WTC11 (cell line): ENCODE measurements around the gene ERLEC1. TPM values are rescaled to one million over a fixed set of nuclear protein-coding genes. Genes with fewer than 3 reads are reported as not detected.
A peak's percentile ranks its signal among the peaks of the same experiment; 100 is the strongest.

ENCODE experiments used
- ATF1 ChIP-seq: sonication (generic); formaldehyde crosslinking; IDR thresholded peaks from 2 replicates; pipeline ENCODE4 v1.8.1; 2023; ENCODE audit warnings: mild to moderate bottlenecking, moderate library complexity, missing genetic modification reagents
- CREM ChIP-seq: sonication (generic); formaldehyde crosslinking; IDR thresholded peaks from 2 replicates; pipeline ENCODE4 v1.8.1; 2022; ENCODE audit warnings: mild to moderate bottlenecking, missing genetic modification reagents, moderate library complexity
- E2F1 ChIP-seq: sonication (generic); formaldehyde crosslinking; IDR thresholded peaks from 2 replicates; pipeline ENCODE4 v1.8.0; 2022; ENCODE audit warnings: mild to moderate bottlenecking, missing genetic modification reagents
- ESRRA ChIP-seq: sonication (generic); formaldehyde crosslinking; IDR thresholded peaks from 2 replicates; pipeline ENCODE4 v1.8.1; 2022; ENCODE audit warnings: mild to moderate bottlenecking, missing genetic modification reagents, borderline replicate concordance
- FOXP1 ChIP-seq: sonication (generic); formaldehyde crosslinking; IDR thresholded peaks from 2 replicates; pipeline ENCODE4 v1.8.0; 2022; ENCODE audit warnings: missing genetic modification reagents, mild to moderate bottlenecking, moderate library complexity, borderline replicate concordance
- HMGA2 ChIP-seq: fragments of 250-450 bp; sonication (Bioruptor Pico); IDR thresholded peaks from 2 replicates; pipeline ENCODE4 v1.4.0; 2021; ENCODE audit warnings: mild to moderate bottlenecking, moderate library complexity
- IRF2 ChIP-seq: sonication (generic); formaldehyde crosslinking; IDR thresholded peaks from 2 replicates; pipeline ENCODE4 v1.8.0; 2022; ENCODE audit warnings: low read depth, missing genetic modification reagents, borderline replicate concordance
- MYBL2 ChIP-seq: sonication (generic); formaldehyde crosslinking; IDR thresholded peaks from 2 replicates; pipeline ENCODE4 v1.8.1; 2023; ENCODE audit warnings: mild to moderate bottlenecking, moderate library complexity, missing genetic modification reagents
- NR2C2 ChIP-seq: sonication (generic); formaldehyde crosslinking; IDR thresholded peaks from 2 replicates; pipeline ENCODE4 v1.8.0; 2022; ENCODE audit warnings: mild to moderate bottlenecking, missing genetic modification reagents
- PRRX2 ChIP-seq: fragments of 250-450 bp; sonication (Bioruptor Pico); IDR thresholded peaks from 2 replicates; pipeline ENCODE4 v1.8.0; 2021; ENCODE audit warnings: mild to moderate bottlenecking
- RELA ChIP-seq: sonication (generic); formaldehyde crosslinking; IDR thresholded peaks from 2 replicates; pipeline ENCODE4 v1.8.1; 2022; ENCODE audit warnings: missing genetic modification reagents, mild to moderate bottlenecking, borderline replicate concordance
- RORB ChIP-seq: fragments of 250-450 bp; sonication (Bioruptor Pico); IDR thresholded peaks from 2 replicates; pipeline ENCODE4 v1.9.0; 2021; ENCODE audit warnings: mild to moderate bottlenecking
- SMAD3 ChIP-seq: sonication (generic); formaldehyde crosslinking; IDR thresholded peaks from 2 replicates; pipeline ENCODE4 v1.8.0; 2022; ENCODE audit warnings: missing genetic modification reagents, mild to moderate bottlenecking, borderline replicate concordance
- SP1 ChIP-seq: sonication (generic); formaldehyde crosslinking; conservative IDR thresholded peaks from 2 replicates; pipeline ENCODE4 v1.8.1; 2022; ENCODE audit warnings: missing genetic modification reagents
- ZBTB43 ChIP-seq: sonication (generic); formaldehyde crosslinking; IDR thresholded peaks from 2 replicates; pipeline ENCODE4 v1.8.1; 2023; ENCODE audit warnings: mild to moderate bottlenecking, missing genetic modification reagents
- ZNF121 ChIP-seq: sonication (generic); formaldehyde crosslinking; IDR thresholded peaks from 2 replicates; pipeline ENCODE4 v1.8.0; 2023; ENCODE audit warnings: missing genetic modification reagents
- ZNF425 ChIP-seq: fragments of 250-450 bp; sonication (Bioruptor Pico); conservative IDR thresholded peaks from 2 replicates; pipeline ENCODE4 v1.9.0; 2021; ENCODE audit warnings: mild to moderate bottlenecking
- total RNA-seq: library from RNA; stranded (reverse); gene quantifications from 3 replicates; pipeline ENCODE4 v1.2.3, GENCODE V29; 2021
- TF ChIP-seq, protein P1 (sequence below): sonication (generic); formaldehyde crosslinking; IDR thresholded peaks from 2 replicates; pipeline ENCODE4 v1.8.1; 2022; ENCODE audit warnings: mild to moderate bottlenecking, missing genetic modification reagents, moderate library complexity, borderline replicate concordance
- TF ChIP-seq, protein P2 (sequence below): sonication (generic); formaldehyde crosslinking; IDR thresholded peaks from 2 replicates; pipeline ENCODE4 v1.8.0; 2022; ENCODE audit warnings: missing genetic modification reagents
- TF ChIP-seq, protein P3 (sequence below): sonication (generic); formaldehyde crosslinking; IDR thresholded peaks from 2 replicates; pipeline ENCODE4 v1.8.1; 2022; ENCODE audit warnings: mild to moderate bottlenecking, moderate library complexity, missing genetic modification reagents
- TF ChIP-seq, protein P4 (sequence below): sonication (generic); formaldehyde crosslinking; IDR thresholded peaks from 2 replicates; pipeline ENCODE4 v1.8.0; 2022; ENCODE audit warnings: mild to moderate bottlenecking, missing genetic modification reagents
- TF ChIP-seq, protein P5 (sequence below): sonication (generic); formaldehyde crosslinking; IDR thresholded peaks from 2 replicates; pipeline ENCODE4 v1.8.1; 2023; ENCODE audit warnings: mild to moderate bottlenecking, moderate library complexity, missing genetic modification reagents

The ERLEC1 gene
- total RNA-seq, 1 experiment from 2014 or later, result 26.5 TPM

DNA sequence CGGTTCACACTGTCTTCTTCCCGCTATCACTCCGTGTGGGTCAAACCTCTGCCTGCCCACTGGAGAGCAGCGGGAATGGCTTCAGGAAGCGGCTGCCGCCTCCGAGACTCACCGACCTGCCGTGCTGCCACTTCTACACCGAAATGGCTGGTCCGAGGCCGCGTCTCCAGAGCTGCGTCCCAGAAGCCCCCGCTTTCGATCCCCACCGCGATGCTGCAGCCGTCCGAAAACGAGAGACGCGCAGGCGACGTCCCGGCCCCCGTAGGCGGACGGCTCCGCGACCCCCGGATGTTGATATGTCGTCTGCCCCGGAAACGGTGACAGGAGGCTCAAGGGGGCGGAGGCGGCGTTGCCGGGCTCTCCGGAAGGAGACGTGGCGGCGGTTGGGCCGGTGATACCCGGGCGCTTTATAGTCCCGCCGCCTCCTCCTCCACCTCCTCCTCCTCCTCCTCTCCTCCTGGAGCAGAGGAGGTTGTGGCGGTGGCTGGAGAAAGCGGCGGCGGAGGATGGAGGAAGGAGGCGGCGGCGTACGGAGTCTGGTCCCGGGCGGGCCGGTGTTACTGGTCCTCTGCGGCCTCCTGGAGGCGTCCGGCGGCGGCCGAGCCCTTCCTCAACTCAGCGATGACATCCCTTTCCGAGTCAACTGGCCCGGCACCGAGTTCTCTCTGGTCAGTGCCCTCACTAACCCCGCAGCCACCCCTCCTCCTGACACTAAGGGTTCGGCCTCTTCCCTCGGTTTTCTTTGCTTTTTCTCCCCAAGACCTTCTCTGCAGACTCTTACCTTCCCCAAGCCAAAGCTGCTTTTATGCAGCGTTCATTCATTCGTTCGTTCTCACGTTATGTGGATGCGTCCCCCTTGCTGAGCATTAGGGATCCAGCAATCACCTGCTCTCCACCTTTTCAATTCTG lies at the start of gene ERLEC1, which contains the start of gene ASB3 (continued):
- TF ChIP-seq, protein P1, sequence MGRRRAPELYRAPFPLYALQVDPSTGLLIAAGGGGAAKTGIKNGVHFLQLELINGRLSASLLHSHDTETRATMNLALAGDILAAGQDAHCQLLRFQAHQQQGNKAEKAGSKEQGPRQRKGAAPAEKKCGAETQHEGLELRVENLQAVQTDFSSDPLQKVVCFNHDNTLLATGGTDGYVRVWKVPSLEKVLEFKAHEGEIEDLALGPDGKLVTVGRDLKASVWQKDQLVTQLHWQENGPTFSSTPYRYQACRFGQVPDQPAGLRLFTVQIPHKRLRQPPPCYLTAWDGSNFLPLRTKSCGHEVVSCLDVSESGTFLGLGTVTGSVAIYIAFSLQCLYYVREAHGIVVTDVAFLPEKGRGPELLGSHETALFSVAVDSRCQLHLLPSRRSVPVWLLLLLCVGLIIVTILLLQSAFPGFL (CRISPR knock-in tag), result no peak
- TF ChIP-seq, protein P2, sequence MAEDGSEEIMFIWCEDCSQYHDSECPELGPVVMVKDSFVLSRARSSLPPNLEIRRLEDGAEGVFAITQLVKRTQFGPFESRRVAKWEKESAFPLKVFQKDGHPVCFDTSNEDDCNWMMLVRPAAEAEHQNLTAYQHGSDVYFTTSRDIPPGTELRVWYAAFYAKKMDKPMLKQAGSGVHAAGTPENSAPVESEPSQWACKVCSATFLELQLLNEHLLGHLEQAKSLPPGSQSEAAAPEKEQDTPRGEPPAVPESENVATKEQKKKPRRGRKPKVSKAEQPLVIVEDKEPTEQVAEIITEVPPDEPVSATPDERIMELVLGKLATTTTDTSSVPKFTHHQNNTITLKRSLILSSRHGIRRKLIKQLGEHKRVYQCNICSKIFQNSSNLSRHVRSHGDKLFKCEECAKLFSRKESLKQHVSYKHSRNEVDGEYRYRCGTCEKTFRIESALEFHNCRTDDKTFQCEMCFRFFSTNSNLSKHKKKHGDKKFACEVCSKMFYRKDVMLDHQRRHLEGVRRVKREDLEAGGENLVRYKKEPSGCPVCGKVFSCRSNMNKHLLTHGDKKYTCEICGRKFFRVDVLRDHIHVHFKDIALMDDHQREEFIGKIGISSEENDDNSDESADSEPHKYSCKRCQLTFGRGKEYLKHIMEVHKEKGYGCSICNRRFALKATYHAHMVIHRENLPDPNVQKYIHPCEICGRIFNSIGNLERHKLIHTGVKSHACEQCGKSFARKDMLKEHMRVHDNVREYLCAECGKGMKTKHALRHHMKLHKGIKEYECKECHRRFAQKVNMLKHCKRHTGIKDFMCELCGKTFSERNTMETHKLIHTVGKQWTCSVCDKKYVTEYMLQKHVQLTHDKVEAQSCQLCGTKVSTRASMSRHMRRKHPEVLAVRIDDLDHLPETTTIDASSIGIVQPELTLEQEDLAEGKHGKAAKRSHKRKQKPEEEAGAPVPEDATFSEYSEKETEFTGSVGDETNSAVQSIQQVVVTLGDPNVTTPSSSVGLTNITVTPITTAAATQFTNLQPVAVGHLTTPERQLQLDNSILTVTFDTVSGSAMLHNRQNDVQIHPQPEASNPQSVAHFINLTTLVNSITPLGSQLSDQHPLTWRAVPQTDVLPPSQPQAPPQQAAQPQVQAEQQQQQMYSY (CRISPR knock-in tag), result no peak
- TF ChIP-seq RELA (CRISPR knock-in tag), result no peak
- TF ChIP-seq ZNF121 (CRISPR knock-in tag), result no peak
- no peak for TF ChIP-seq HMGA2 (CRISPR knock-in tag)
- TF ChIP-seq, protein P3, sequence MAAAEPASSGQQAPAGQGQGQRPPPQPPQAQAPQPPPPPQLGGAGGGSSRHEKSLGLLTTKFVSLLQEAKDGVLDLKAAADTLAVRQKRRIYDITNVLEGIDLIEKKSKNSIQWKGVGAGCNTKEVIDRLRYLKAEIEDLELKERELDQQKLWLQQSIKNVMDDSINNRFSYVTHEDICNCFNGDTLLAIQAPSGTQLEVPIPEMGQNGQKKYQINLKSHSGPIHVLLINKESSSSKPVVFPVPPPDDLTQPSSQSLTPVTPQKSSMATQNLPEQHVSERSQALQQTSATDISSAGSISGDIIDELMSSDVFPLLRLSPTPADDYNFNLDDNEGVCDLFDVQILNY (CRISPR knock-in tag), result peak; percentile 85; the same call in 1 of the 2 replicates
- no peak for TF ChIP-seq ZNF425 (CRISPR knock-in tag)
- TF ChIP-seq ATF1, result no peak
- TF ChIP-seq, protein P4, sequence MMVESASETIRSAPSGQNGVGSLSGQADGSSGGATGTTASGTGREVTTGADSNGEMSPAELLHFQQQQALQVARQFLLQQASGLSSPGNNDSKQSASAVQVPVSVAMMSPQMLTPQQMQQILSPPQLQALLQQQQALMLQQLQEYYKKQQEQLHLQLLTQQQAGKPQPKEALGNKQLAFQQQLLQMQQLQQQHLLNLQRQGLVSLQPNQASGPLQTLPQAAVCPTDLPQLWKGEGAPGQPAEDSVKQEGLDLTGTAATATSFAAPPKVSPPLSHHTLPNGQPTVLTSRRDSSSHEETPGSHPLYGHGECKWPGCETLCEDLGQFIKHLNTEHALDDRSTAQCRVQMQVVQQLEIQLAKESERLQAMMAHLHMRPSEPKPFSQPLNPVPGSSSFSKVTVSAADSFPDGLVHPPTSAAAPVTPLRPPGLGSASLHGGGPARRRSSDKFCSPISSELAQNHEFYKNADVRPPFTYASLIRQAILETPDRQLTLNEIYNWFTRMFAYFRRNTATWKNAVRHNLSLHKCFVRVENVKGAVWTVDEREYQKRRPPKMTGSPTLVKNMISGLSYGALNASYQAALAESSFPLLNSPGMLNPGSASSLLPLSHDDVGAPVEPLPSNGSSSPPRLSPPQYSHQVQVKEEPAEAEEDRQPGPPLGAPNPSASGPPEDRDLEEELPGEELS (CRISPR knock-in tag), result peak; percentile 74; the same call in 1 of the 2 replicates
- TF ChIP-seq ESRRA (CRISPR knock-in tag), result no peak
- no peak for TF ChIP-seq PRRX2
- TF ChIP-seq, protein P5, sequence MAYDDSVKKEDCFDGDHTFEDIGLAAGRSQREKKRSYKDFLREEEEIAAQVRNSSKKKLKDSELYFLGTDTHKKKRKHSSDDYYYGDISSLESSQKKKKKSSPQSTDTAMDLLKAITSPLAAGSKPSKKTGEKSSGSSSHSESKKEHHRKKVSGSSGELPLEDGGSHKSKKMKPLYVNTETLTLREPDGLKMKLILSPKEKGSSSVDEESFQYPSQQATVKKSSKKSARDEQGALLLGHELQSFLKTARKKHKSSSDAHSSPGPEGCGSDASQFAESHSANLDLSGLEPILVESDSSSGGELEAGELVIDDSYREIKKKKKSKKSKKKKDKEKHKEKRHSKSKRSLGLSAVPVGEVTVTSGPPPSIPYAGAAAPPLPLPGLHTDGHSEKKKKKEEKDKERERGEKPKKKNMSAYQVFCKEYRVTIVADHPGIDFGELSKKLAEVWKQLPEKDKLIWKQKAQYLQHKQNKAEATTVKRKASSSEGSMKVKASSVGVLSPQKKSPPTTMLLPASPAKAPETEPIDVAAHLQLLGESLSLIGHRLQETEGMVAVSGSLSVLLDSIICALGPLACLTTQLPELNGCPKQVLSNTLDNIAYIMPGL (CRISPR knock-in tag), result peak; percentile 97
- TF ChIP-seq SP1, result peak; percentile 92
- no peak for TF ChIP-seq ZBTB43 (CRISPR knock-in tag)
- no peak for TF ChIP-seq RORB
- no peak for TF ChIP-seq E2F1 (CRISPR knock-in tag)
- TF ChIP-seq FOXP1 (CRISPR knock-in tag), result peak; percentile 56; the same call in 1 of the 2 replicates
- peak; percentile 86 for TF ChIP-seq CREM
- no peak for TF ChIP-seq IRF2 (CRISPR knock-in tag)
- peak; percentile 94 for TF ChIP-seq MYBL2 (CRISPR knock-in tag)
- 0 out of 2 replicates have a peak, but pooled peaks have one; percentile 38 for TF ChIP-seq SMAD3
- TF ChIP-seq NR2C2 (CRISPR knock-in tag), result peak; percentile 97
